T-helper 9 cell (primary cell): ENCODE measurements around the gene RSPH9.

Source experiments
- DNase-seq: peaks from one replicate; pipeline ENCODE4 v3.0.0-alpha.2; 2020

Gene RSPH9

GRCh38 chr6:43669050-43669921 is 24.4 kb downstream of the RSPH9 start:
- DNase-seq, result no peak

- no peak for DNase-seq
These were observed 25.2 kb downstream of the RSPH9 start for GRCh38 chr6:43669922-43670622.

GRCh38 chr6:43670623-43670986 is 25.8 kb downstream of the RSPH9 start:
- no peak for DNase-seq

GRCh38 chr6:43671011-43671800 is 26.4 kb downstream of the RSPH9 start:
- DNase-seq, result no peak

GRCh38 chr6:43671801-43672690 is 27.2 kb downstream of the RSPH9 start:
- no peak for DNase-seq

- no peak for DNase-seq
These were observed 28.7 kb downstream of the RSPH9 start for GRCh38 chr6:43673444-43674084.

- no peak for DNase-seq
These were observed 29.5 kb downstream of the RSPH9 start for GRCh38 chr6:43674291-43674690.

- no peak for DNase-seq
These were observed 30.1 kb downstream of the RSPH9 start for GRCh38 chr6:43674921-43675320.

- no peak for DNase-seq
These were observed 32.2 kb downstream of the RSPH9 start for GRCh38 chr6:43676962-43677606.

- DNase-seq, result no peak
These were observed 32.9 kb downstream of the RSPH9 start for GRCh38 chr6:43677759-43678158.

GRCh38 chr6:43678341-43678740 is 33.5 kb downstream of the RSPH9 start:
- no peak for DNase-seq

- no peak for DNase-seq
These were observed 34.2 kb downstream of the RSPH9 start for GRCh38 chr6:43679057-43679456.

- no peak for DNase-seq
These were observed 35.7 kb downstream of the RSPH9 start for GRCh38 chr6:43680308-43681200.

- no peak for DNase-seq
These were observed 36.5 kb downstream of the RSPH9 start for GRCh38 chr6:43681303-43681702.

- no peak for DNase-seq
These were observed 38.0 kb downstream of the RSPH9 start for GRCh38 chr6:43682724-43683429.

GRCh38 chr6:43683708-43684455 is 39.0 kb downstream of the RSPH9 start:
- no peak for DNase-seq

- DNase-seq, result no peak
These were observed 42.2 kb downstream of the RSPH9 start for GRCh38 chr6:43687079-43687436.

GRCh38 chr6:43687437-43688347 is 42.9 kb downstream of the RSPH9 start, which contains the start of gene MRPS18A:
Gene MRPS18A, minus strand, starts transcription at chr6:43687791. Its CDS starts 12 bp downstream, at chr6:43687779.
- DNase-seq, result peak; percentile 71
